GM19438 (cell line): Measurements from ENCODE around the gene TMEM253.

Source experiments
- ATAC-seq: cut with Tn5 transposase; IDR thresholded peaks from one replicate; pipeline ENCODE4 v1.9.1; 2021; ENCODE audit warnings: low read depth; ENCODE audit not compliant: unreplicated experiment

Gene TMEM253

GRCh38 chr14:21100931-21101330 lies at the start of gene TMEM253:
TSS of gene TMEM253 (plus strand) at chr14:21101066. CDS start at chr14:21101344, 278 bp downstream.
- ATAC-seq, result no peak

- ATAC-seq, result no peak
Measured at GRCh38 chr14:21053184-21054122, 47.4 kb upstream of the TMEM253 start.

- no peak for ATAC-seq
Measured at GRCh38 chr14:21054123-21054767, 46.6 kb upstream of the TMEM253 start.

- ATAC-seq, result no peak
Measured at GRCh38 chr14:21054768-21055145, 46.1 kb upstream of the TMEM253 start.

- ATAC-seq, result no peak
Measured at GRCh38 chr14:21055432-21056117, 45.3 kb upstream of the TMEM253 start.

- ATAC-seq, result no peak
Measured at GRCh38 chr14:21056520-21057163, 44.2 kb upstream of the TMEM253 start.

GRCh38 chr14:21057803-21058675 lies 42.8 kb upstream of the TMEM253 start, which contains the start of gene RNASE8:
TSS of gene RNASE8 (plus strand) at chr14:21057822. CDS start at chr14:21057893, 71 bp downstream.
- no peak for ATAC-seq

- no peak for ATAC-seq
Measured at GRCh38 chr14:21058903-21059302, 42.0 kb upstream of the TMEM253 start.

- no peak for ATAC-seq
Measured at GRCh38 chr14:21059842-21060613, 40.8 kb upstream of the TMEM253 start.

- ATAC-seq, result no peak
Measured at GRCh38 chr14:21060614-21061346, 40.1 kb upstream of the TMEM253 start.

GRCh38 chr14:21061347-21061668 lies 39.6 kb upstream of the TMEM253 start:
- ATAC-seq, result no peak

GRCh38 chr14:21063479-21063878 lies 37.4 kb upstream of the TMEM253 start:
- no peak for ATAC-seq

- no peak for ATAC-seq
Measured at GRCh38 chr14:21066882-21067502, 33.9 kb upstream of the TMEM253 start.

- no peak for ATAC-seq
Measured at GRCh38 chr14:21068521-21069387, 32.1 kb upstream of the TMEM253 start.

- ATAC-seq, result no peak
Measured at GRCh38 chr14:21069388-21070082, 31.3 kb upstream of the TMEM253 start.

GRCh38 chr14:21070083-21070609 lies 30.7 kb upstream of the TMEM253 start, which contains the start of gene ARHGEF40:
TSS of gene ARHGEF40 (plus strand) at chr14:21070304. CDS start at chr14:21070397, 93 bp downstream.
- ATAC-seq, result peak; percentile 19
